Tibial nerve (tissue), 4 donors: Measurements from ENCODE around the gene YARS2.

ENCODE experiments used
- CTCF ChIP-seq, 5 experiments: fragments of 200-600 bp in 3 of 5; fragments of 450-650 bp in 2 of 5; sonication (generic) in 3 of 5; IDR thresholded peaks; one replicate each; pipeline ENCODE4 v1.5.1; 2016 to 2019; ENCODE audit warnings: antibody characterized with exemption in 5 of 5, mild to moderate bottlenecking in 3 of 5, moderate library complexity in 2 of 5
- EP300 ChIP-seq, 2 donors: sonication (generic); formaldehyde crosslinking; IDR thresholded peaks; one replicate each; pipeline ENCODE4 v1.6.1; 2017; ENCODE audit warnings: antibody characterized with exemption in 2 of 2, mild to moderate bottlenecking in 1 of 2

- TF ChIP-seq EP300 (IDR thresholded peaks at IDR 0.05), result no peak
- no peak for TF ChIP-seq CTCF (IDR thresholded peaks at IDR 0.05)
Observed at GRCh38 chr12:32737715-32738114, 18.0 kb downstream of the YARS2 start.
